ENCODE results near the gene MYH13. TPM values are rescaled to one million over a fixed set of nuclear protein-coding genes. Genes with fewer than 3 reads are reported as not detected.

Gene MYH13
- total RNA-seq, 1 experiment from 2014 or later, result not detected

GRCh38 chr17:10309003-10309974 is 63.5 kb downstream of the MYH13 start:
- TF ChIP-seq CTCF (conservative IDR thresholded peaks at IDR 0.05), result no peak
- Mint-ChIP-seq H3K36me3 (ENCODE audit: insufficient read depth in 1 of 3, low read depth in 3 of 3) (peaks cover 0 to under 1% (median 0%) of the 10 kb centered on the region in 3 experiments; a peak in 4 of 7 replicates), H3K4me3 (no peak overlapping the region), H3K9me3 (peaks cover 0 to 19% of the 10 kb centered on the region in 2 experiments; a peak in 3 of 5 replicates), H3K4me1 (peaks cover 12 to 16% of the 10 kb centered on the region in 2 experiments), H3K27ac (no peak overlapping the region), H3K27me3 (ENCODE audit: low read depth) (peaks cover 2% of the 10 kb centered on the region; the same call in 1 of the 2 replicates)
- no peak overlapping the region for H2BK12ac ChIP-seq (ENCODE audit: insufficient read length, low read depth, low read length)
- no CpG with 5 or more reads among the region's 44 CpGs for WGBS (ENCODE audit: extremely low coverage, insufficient read length, low lambda C conversion rate)
- H3K79me1 ChIP-seq (ENCODE audit: insufficient read depth, low read depth, low read length, poor library complexity, severe bottlenecking), result no peaks in the 10 kb centered on the region
- H3K18ac ChIP-seq (ENCODE audit: insufficient read length, low read depth, low read length), result no peak overlapping the region
- H3K27me3 ChIP-seq (ENCODE audit: insufficient read depth, low read length), result no peaks in the 10 kb centered on the region
- no peaks in the 10 kb centered on the region for H3K23me2 ChIP-seq (ENCODE audit: insufficient read length, low read depth, low read length, poor library complexity, severe bottlenecking)
- no peak overlapping the region for H3K27ac ChIP-seq (ENCODE audit: insufficient read length, low read depth, low read length)
- no peaks in the 10 kb centered on the region for H3K9me3 ChIP-seq (ENCODE audit: control insufficient read depth, low read depth, low read length)
- no peak overlapping the region for H4K91ac ChIP-seq (ENCODE audit: insufficient read length, low read depth, low read length)
- H2BK20ac ChIP-seq (ENCODE audit: low read depth, low read length, poor library complexity, severe bottlenecking), result no peak overlapping the region
- H4K20me1 ChIP-seq (ENCODE audit: control insufficient read depth, insufficient read depth, insufficient read length), result no peaks in the 10 kb centered on the region
- no peak overlapping the region for H2BK120ac ChIP-seq (ENCODE audit: low read depth, low read length, poor library complexity, severe bottlenecking)
- no peak overlapping the region for H2AFZ ChIP-seq (ENCODE audit: low read length)
- no peaks in the 10 kb centered on the region for H3K79me2 ChIP-seq (ENCODE audit: insufficient read depth, low read length)
- H3K4me2 ChIP-seq (ENCODE audit: insufficient read depth, insufficient read length, low read length), result no peak overlapping the region
- no peak overlapping the region for H3K14ac ChIP-seq (ENCODE audit: insufficient read depth, low read length)
- no peak overlapping the region for H2BK15ac ChIP-seq (ENCODE audit: low read depth, low read length)
- H3K4me1 ChIP-seq (ENCODE audit: insufficient read depth, low read length), result peaks cover 5% of the 10 kb centered on the region; the same call in 1 of the 2 replicates
- H4K5ac ChIP-seq (ENCODE audit: insufficient read length, low read depth, low read length), result no peak overlapping the region
- no peak overlapping the region for H3K56ac ChIP-seq (ENCODE audit: insufficient read length, low read depth, low read length)
- H3T11ph ChIP-seq (ENCODE audit: low read length), result no peak overlapping the region
- no peak overlapping the region for H3K9ac ChIP-seq (ENCODE audit: extremely low read depth, insufficient read length, low read length)
- no peak overlapping the region for H3K4ac ChIP-seq (ENCODE audit: low read depth, low read length)
- DNase-seq, result peak; percentile 31
- no peak overlapping the region for H3K23ac ChIP-seq (ENCODE audit: insufficient read length, low read depth, low read length)
- H2BK5ac ChIP-seq (ENCODE audit: insufficient read length, low read length), result no peak overlapping the region
- no peak overlapping the region for H2AK5ac ChIP-seq (ENCODE audit: insufficient read length, low read length)
- no peak overlapping the region for H4K8ac ChIP-seq (replicated peaks; ENCODE audit: insufficient read length, low read depth, low read length)
